CD4-positive, alpha-beta T cell treated with Interleukin-15 for 1 hour (primary cell): ENCODE data around the gene CACNG4.

Experiments used
- DNase-seq: peaks from one replicate; pipeline ENCODE4 v3.0.0-alpha.2; 2020

CACNG4 gene

DNA sequence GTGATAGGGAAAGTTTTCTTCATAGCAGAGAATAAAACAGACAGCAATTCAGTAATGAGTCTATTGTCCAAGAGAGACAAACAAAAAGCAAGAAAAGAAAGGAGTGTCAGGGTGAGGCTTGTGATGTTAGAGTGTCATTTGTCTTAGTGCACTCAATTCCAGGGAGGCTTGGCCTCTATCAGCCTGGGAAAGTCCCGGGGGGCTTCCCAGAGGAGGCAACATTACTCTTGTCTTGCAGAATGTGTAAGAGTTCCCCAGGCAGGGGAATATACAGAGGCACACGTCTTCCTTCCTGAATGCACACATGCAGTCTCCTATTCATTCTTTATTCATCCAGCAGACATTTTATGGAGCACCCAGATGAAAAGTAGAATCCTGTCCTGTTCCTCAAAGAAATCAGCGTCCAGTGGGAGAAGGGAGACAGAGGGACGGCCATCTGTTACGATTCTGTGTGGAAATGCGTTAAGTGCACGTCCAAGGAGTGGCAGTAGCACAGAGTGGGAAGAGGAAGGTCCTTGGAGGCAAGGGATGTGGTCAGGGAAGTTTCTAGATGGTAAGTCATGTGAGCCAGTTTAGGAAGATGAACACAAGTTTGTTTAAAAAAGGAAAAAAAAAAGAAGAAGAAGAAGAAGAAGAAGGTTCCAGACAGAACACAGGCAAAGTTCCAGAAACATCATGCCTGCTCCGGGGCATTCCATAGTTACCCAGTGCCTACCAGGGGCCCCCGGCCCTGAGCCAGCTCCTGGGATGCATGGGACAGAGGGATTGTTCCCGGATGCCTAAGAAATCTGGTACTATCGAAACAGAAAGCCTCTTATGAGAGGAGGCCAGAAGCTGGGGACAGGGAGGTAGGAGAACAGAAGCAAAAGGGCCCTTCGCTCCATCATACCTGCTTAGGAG, 21.1 kb downstream of the CACNG4 start:
- DNase-seq, result no peak

DNA sequence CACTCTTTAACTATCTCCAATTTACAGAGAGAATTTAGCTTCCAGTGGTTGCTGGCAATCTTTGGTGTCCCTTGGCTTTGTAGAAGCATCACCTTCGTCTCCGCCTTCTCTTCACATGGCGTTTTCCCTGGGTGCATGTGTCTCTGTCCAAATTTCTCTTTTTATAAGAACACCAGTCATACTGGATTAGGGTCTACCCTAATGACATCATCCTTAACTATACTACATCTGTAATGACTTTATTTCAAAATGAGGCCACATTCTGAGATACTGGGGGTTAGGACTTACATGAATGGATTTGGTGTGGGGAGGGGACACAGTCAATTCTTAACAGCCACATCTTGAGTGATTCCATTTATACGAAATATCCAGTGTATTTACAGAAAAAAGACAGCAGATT, 22.2 kb downstream of the CACNG4 start:
- DNase-seq, result no peak

DNA sequence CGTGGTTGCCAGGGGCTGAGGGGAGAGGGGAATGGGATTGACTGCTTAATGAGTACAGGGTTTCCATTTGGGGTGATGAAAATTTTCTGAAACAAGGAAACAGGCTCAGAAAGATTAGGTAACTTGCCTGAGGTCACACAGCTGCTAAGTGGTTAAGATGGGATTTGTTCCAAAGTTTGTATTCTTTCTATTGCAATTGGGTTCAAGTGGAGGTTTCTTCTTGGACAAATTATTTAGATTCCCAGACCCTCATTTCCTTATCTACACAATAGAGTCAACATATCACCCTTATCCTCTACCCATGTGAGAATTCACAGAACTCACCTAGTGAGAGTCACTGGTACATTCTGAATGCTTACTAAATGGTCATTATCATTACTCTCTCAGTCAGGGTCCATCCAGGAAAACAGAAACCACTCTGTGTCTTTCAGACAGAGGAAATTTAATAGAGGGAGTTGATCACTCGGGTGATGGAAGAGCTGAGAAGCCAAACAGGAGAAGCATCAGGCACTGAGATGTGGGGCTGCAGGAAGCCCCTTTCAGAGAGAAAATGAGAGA, 22.6 kb downstream of the CACNG4 start:
- DNase-seq, result no peak

DNA sequence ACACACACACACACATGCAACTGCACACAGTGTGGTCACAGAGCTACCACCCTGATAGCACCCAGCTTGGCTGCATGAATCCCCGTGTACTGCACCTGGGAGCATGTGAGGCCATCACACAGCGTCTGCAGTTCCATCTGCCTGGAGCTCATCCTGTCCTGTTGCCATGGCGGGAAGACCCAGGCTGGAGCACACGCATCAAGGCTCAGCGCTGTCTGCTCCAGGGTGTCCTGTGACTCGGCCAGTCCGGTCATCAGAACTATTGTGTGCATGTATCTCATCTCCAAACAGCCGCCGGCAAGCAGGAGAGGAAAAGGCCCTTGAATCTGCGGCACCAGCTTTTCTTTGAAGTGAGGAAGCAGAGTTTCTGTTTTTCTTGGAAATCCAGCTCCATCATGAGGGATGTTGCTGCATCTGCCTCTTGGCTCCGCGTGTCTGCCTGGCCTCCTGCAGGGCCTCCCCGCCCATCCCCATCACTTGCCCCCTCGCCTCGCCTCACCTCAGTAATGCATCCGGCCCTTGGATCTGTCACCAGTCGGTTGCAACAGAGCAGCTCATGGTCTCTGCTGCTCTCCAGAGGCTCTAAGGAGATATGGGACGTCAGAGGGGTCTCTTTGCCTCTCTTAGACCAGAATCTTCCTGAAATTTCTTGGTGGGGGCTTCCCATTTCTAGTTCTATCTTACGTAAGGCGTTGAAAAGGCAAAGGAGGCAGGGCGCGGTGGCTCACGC, 23.7 kb downstream of the CACNG4 start:
- DNase-seq, result no peak

DNA sequence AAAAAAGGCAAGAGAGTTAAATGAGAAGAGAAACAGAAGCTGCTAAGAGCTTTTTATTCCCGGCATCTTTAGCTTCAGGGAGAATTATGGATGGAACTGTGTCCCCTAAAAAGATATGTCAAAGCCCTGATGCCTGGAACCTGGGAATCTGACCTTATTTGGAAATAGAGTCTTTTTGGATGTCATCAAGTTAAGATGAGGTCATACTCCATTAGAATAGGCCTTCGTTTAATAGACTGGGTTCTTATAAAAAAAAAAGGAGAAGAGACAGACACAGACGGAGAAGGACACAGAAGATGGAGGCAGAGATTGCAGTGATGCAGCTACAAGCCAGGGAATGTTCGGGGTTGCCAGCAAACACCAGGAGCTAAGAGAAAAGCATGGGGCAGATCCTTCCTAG, 24.6 kb downstream of the CACNG4 start:
- no peak for DNase-seq

DNA sequence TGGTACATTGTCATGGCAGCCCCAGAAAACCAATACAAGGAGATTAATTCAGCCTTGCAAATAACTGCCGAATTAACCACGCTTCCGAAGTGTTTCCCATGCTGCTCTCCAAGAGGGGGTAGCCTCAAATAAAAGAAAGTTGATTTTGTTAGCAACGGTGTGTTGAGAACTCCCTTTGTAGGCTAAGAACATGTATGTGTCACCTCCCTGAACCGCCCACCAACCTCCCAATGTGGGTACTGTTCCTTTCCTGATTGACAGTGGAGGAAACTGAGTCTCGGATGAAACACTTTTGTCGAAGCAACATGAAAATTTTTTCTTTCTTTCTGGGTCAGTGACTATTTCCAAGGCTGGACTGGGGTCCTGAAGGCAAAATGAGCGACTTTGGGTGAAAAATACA, 25.1 kb downstream of the CACNG4 start:
- DNase-seq, result no peak

DNA sequence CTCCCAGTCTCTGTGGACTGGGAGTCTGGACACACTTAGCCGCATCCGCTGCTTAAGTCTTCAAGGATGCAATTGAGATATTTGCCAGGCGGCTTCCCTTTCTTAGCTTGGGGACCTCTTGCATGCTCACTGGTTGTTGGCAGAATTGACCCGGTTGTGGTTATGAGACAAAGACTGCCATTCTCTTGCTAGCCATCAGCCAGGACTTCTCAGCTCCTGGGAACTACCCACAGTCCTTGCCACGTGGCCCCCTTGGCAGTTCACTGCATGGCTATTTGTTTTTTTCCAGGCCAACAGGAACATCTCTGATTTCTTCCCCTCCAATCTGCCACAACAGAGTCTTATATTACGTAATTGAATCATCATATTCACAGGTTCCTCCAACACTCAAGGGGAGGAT, 25.5 kb downstream of the CACNG4 start:
- no peak for DNase-seq

DNA sequence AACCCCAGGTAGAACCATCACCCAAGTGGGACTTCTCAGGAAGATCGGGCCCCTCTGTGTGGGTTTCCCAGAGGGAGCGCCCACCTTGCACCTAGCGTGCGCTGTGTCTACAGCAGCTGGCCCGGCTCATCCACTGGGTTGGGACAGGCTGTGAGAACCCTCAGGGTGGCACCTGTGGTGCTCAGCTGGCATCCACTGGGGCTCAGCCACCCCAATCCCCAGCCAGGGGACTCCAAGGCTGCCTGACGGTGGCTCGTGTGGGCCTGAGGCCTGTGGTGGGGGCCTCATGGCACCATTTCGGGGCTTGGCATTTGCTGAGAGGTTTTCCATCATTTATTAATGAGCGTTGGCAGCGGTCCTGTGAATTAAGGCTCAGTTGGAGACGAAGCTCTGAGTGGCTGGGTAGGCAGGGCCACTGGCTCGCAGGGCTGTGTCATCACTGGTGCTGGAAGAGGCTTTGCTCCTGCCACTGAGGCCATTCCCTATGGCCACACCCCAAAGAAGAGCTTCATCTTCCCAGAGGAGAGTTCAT, 28.5 kb downstream of the CACNG4 start:
- no peak for DNase-seq

DNA sequence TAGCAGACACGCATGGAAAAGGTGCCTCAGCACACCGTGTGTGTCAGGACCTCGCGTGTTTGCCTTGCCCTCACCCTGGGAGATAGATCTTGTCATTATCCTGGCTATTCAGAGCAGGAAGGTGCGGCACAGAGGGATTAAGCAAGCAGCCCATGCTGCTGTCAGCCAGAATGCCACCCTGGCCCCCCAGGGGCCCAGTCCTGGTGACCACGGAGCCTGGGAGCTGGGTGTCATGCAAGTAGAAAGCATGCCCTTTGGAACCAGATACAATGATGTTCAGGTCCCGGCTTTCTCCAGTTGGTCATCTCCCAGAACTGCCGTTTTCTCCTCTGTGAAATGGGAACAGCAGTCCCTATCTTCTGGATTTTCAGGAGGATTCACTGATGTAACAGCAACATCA, 29.9 kb downstream of the CACNG4 start:
- DNase-seq, result no peak

DNA sequence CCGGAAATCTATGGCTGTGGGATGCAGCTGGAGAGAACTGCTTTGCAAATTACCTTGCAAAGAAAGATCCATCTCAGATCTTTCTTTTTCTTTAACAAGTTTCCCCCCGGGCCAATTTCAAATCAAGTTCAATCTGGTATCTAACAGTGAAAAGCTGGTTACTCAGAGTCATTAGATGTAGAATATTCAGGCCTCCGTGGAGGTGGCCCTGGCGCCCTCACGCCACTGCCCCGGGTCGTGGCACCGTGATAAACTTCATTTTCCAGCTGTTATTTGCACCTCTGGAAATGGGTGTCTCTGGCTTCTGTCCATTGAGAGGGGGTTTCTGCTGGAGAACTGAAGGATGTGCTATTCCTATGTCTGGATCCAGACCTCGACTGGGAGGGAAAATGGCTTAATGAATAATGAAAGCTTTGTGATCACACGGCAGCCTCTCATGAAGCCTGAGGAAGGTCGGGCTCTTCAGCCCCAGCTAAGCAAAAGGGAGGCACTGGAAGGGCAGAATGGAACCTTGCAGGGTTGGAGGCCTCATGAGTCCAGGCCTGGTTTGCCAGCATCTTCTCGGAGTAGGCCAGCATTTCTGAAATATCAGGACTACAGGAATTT, 30.5 kb downstream of the CACNG4 start:
- DNase-seq, result no peak

DNA sequence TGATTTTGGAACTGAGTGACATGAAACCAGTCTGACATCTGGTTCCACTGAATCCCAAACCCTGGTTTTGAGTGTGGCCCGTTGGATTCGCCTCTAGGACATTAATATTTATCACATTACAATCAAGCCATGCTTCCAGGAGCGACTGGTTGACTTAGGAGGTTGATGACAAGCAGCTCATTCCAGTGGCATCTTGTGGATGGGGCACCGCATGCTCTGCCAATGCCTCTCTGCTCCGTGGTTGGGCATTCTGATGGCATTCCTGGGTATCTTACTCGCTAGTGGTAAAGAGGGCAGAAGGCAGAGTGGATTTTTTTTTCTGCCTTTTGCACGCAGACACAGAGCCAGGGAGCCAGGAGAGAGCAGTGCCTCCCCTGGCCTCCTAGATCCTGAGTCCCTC, 31.4 kb downstream of the CACNG4 start:
- no peak for DNase-seq

DNA sequence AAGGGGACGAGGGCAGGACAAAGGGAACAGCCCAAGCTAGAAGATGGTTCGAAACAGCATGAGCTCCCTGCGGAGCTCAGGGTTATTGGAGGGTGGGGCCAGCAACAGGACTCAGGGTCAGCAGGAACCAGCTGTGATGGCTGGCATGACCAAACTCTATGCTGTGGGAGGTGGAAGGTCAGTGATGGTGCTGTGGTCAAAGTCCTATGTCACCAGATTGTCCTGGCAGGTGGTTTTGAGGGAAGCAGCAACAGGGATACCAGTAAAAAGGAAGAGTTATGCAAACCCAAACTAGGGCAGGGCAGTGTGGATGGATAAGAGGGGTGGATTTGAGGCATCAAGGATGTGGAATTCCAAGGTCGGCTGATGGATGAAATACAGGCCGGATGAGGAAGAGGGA, 32.4 kb downstream of the CACNG4 start:
- no peak for DNase-seq

DNA sequence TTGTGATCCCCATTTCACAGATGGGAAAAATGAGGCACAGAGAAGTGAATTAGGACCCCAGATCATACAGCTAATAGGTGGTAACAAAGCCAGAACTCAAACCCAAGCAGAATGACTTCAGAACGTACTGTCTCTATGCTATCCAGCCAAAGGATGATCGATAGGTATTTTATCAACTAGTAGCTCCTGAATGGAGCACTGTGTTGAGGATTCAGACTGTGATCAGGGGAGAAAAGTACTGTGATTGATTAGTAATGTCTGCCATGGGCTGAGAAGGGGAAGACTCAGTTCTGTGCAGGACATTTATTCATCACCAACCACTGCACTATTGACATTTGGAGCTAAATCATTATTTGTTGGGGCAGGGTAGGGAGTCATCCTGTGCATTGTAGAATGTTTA, 38.7 kb downstream of the CACNG4 start:
- no peak for DNase-seq

DNA sequence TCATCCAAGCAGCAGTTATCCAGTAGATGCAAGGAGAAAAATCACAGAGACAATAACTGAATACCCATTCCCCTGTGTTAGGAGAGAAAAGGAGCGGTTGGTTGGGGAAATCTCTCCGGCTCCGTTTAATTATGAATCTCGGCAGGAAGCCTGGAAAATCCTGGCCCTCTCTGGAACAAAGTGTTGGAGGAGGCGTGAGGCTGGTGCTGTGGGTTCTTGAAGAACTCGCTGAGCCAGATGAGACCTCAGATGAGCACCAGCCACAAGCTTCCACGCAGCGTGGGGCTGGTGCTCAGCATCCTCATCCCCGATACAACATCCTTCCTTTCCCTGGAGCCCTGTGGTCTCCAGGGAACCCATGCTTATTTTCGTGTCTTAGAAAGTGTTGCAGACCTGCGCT, 39.7 kb downstream of the CACNG4 start:
- no peak for DNase-seq

DNA sequence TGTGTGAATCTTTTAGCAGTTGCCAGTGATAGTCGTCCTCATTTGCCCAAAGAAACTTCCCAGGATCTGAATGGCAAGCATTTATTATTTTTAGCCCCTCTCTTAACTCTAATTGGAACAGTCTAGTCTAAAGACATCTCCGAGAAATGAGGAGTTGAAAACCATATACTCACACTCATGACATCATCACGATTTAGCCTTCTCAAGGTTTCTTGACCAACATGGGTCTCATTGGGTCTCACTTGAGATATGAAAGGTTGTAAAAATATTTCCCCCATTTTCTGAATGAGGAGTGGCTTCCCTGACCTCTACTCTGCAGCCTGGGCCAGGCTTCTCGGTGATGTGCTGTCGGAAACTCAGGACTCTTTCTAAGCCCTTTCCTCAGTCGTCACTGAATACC, 42.8 kb downstream of the CACNG4 start:
- DNase-seq, result no peak

DNA sequence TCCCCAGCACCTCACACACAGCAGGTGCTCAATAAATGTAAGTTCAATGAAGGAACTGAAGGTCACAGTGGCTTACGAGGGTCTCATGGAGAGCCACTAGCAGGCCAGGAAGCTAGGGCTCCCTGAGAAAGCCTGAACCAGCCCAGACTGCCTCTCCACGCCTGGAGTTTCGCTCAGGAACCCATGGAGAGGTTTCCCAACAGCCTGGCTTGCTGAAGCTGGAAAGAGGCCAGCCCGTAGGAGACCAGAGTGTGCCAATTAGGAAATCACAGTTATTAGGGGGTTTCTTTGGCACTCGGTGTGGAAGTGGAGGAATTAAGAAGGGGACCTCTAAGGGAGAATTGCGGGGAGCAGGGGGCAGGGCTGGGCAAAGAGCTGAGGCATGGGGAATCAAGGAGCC, 43.6 kb downstream of the CACNG4 start:
- DNase-seq, result no peak

DNA sequence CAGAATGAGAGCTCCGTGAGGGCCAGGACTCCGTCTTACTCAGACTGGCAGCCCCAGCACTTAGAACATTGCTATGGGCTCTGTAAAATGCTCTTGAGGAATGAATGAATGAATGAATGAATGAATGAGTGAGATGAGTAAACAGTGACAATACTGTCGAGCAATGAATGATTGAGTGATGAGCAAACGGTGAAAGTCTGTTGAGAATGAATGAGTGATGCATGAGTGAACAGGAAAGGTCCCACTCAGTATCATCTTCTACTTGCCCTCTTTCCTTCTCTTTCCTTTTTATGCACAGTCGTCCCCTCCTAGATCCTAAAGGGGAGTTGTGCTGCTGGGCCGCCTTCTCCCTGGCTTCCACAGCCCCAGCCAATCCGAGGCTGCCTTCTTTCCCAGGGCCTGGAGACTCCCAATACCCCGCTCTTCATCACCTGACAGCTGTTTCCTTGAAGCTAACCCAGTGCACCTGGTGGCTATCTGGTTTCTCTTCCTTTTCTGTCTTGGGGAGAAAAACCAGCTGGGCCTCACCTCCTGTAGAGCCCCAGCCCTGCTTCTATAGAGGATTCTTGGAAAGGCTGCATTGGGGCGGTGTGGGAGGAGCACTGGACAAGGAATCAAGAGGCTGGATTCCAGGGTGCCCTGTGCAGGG, 47.1 kb downstream of the CACNG4 start:
- DNase-seq, result no peak

DNA sequence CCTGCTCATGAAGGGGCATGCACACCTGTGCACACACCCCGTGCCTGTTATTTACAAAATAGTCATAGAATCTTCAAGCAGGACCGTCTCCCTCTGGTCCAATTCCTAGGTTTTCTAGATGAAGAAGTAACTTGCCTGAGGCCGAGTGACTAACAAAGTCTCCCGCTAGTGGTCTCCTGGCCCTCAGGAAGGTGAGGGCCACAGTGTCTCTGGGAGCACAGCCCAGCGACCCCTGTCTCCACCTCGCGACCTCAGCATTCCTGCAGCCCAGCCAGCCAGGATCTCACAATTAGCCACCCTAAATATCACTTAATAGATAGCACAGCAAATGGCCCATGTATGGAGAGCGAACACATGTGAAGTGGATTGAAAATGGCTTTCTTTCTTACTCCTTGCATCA, 49.4 kb downstream of the CACNG4 start:
- no peak for DNase-seq

DNA sequence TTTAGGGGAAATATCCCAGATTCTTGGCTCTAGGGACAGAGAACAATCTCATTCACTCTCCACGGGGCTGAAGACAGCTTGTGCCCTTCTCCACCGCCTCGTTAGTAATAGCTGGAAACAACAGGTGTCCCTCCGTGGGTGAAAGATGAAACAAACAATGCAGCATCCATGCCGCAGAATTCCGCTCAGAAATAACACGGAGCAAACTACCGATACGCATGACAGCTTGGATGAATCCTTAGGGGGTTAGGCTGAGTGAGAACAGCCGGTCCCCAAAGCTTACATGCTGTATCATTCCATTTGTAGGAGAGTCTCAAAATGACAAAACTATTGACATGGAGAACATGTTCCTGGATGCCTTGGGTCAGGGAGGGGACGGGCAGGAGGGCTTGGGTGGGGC, 50.5 kb downstream of the CACNG4 start:
- DNase-seq, result no peak

DNA sequence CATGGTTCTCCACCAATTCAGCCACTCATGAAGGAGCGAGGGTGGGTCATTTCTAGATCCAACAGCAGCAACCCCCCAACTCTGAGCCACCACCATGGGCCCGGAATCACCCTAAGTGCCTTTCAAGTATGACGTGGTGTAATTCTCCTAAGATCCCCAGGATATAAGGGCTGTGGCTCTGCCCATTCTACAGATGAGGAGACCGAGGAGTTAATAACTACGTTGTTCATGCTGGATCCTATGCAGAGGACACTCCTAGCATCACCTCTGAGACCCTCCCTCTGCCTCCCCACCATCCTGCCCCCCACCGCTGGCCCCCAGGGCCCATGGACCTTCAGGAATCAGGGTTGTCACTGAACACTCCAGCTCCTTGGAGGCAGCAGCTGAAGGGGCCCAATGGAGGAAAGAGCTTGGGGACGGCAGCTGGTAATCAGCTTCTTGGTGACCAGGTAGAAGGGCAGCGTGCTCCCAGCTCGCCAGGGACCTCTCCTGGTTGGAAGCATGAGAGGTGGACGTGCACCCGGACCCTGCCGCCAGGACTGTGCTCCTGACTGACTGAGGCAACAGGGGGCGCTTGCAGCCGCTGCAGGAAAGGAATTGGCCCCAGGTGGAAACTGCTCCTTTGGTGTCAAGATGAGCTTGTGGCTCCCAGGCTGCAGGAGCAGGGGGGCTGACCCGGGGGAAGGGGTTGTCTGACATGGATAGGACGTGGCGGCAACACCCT, 51.7 kb downstream of the CACNG4 start:
- no peak for DNase-seq

DNA sequence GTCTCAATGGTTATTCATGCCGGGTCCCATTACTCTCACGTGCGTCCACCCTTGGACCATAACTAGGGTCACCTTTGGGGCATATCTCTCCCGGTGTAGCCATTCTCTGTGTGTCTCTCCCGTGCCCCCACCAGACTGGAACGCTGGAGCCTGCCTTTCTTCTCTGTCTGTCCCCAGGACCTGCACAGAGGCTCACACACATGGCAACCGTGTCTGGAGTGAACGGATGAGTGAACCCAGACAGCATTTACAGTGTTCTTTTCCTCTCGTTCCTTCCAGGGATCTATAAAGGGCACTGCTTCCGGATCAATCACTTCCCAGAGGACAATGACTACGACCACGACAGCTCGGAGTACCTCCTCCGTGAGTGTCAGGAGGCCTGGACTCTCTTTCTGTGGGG, 53.4 kb downstream of the CACNG4 start:
- DNase-seq, result no peak
